Fibroblast of the aortic adventitia (primary cell): ENCODE results near the gene EML4. TPM values are rescaled to one million over a fixed set of nuclear protein-coding genes. Genes with fewer than 3 reads are reported as not detected.

Experiments
- DNase-seq: peaks from one replicate; pipeline ENCODE4 v3.0.0-alpha.2; 2010; ENCODE audit warnings: low read depth
- H3K4me3 ChIP-seq: 2 replicates; pipeline ENCODE4 v1.5.1; 2011; ENCODE audit warnings: low read depth, mild to moderate bottlenecking, control low read depth, low read length, moderate library complexity
- CTCF ChIP-seq: IDR thresholded peaks from 2 replicates; pipeline ENCODE4 v1.5.1; 2011; ENCODE audit warnings: mild to moderate bottlenecking, low read length, control low read depth, inconsistent platforms; ENCODE audit not compliant: insufficient read depth
- total RNA-seq: library from RNA; depleted of rRNA; stranded (reverse); fragments of >200 nt; gene quantifications from 2 replicates; pipeline ENCODE4 v1.2.3, GENCODE V29; 2012; ENCODE audit warnings: low replicate concordance

EML4 gene
- total RNA-seq, 1 donor = 50.9 TPM

GRCh38 chr2:42325609-42326008 is 156.5 kb downstream of the EML4 start:
- no peak overlapping the region for H3K4me3 ChIP-seq
- DNase-seq = no peak
- TF ChIP-seq CTCF = no peak

- no peak for TF ChIP-seq CTCF
- H3K4me3 ChIP-seq = no peak overlapping the region
- no peak for DNase-seq
These were observed 158.0 kb downstream of the EML4 start for GRCh38 chr2:42327125-42327524.

- DNase-seq = peak; percentile 67
- TF ChIP-seq CTCF = peak; percentile 53
- no peak overlapping the region for H3K4me3 ChIP-seq
These were observed 159.1 kb downstream of the EML4 start for GRCh38 chr2:42328148-42328833.

GRCh38 chr2:42328923-42329322 is 159.8 kb downstream of the EML4 start:
- no peak for TF ChIP-seq CTCF
- no peak for DNase-seq
- no peak overlapping the region for H3K4me3 ChIP-seq

- no peak for TF ChIP-seq CTCF
- no peak for DNase-seq
- no peak overlapping the region for H3K4me3 ChIP-seq
These were observed 160.6 kb downstream of the EML4 start for GRCh38 chr2:42329736-42330135.

GRCh38 chr2:42331569-42332284 is 162.6 kb downstream of the EML4 start:
- DNase-seq = no peak
- H3K4me3 ChIP-seq = no peak overlapping the region
- TF ChIP-seq CTCF = no peak
